H9 (cell line): ENCODE measurements around the gene TSSK2. TPM values are rescaled to one million over a fixed set of nuclear protein-coding genes. Genes with fewer than 3 reads are reported as not detected.

Source experiments
- DNase-seq: peaks from one replicate; pipeline ENCODE4 v3.0.0-alpha.2; 2017
- H2AFZ ChIP-seq: one replicate; pipeline ENCODE4 v1.6.1; 2013; ENCODE audit warnings: mild to moderate bottlenecking, low read length, control low read depth, moderate library complexity
- H2AK5ac ChIP-seq: 2 replicates; pipeline ENCODE4 v1.6.1; 2013; ENCODE audit warnings: low read length, control low read depth, mixed read lengths; ENCODE audit not compliant: insufficient read length
- H2BK120ac ChIP-seq: one replicate; pipeline ENCODE4 v1.6.1; 2013; ENCODE audit warnings: low read depth, mild to moderate bottlenecking, low read length, control low read depth, inconsistent platforms; ENCODE audit not compliant: poor library complexity, severe bottlenecking
- H2BK12ac ChIP-seq: 2 replicates; pipeline ENCODE4 v1.6.1; 2013; ENCODE audit warnings: low read length, control low read depth, mixed read lengths, low read depth; ENCODE audit not compliant: insufficient read length
- H2BK15ac ChIP-seq: 2 replicates; pipeline ENCODE4 v1.6.1; 2013; ENCODE audit warnings: low read depth, low read length, control low read depth
- H2BK20ac ChIP-seq: one replicate; pipeline ENCODE4 v1.6.1; 2013; ENCODE audit warnings: low read depth, mild to moderate bottlenecking, low read length, control low read depth, inconsistent platforms; ENCODE audit not compliant: poor library complexity, severe bottlenecking
- H2BK5ac ChIP-seq: 2 replicates; pipeline ENCODE4 v1.6.1; 2013; ENCODE audit warnings: low read length, control low read depth, mixed read lengths; ENCODE audit not compliant: insufficient read length
- H3K14ac ChIP-seq: 2 replicates; pipeline ENCODE4 v1.6.1; 2013; ENCODE audit warnings: low read length, control low read depth; ENCODE audit not compliant: insufficient read depth
- H3K18ac ChIP-seq: 2 replicates; pipeline ENCODE4 v1.6.1; 2013; ENCODE audit warnings: low read depth, mild to moderate bottlenecking, mixed read lengths, low read length, control low read depth; ENCODE audit not compliant: insufficient read length
- H3K23ac ChIP-seq: 2 replicates; pipeline ENCODE4 v1.6.1; 2013; ENCODE audit warnings: low read length, control low read depth, mixed read lengths, low read depth; ENCODE audit not compliant: insufficient read length
- H3K23me2 ChIP-seq: 2 replicates; pipeline ENCODE4 v1.6.1; 2013; ENCODE audit warnings: low read depth, mild to moderate bottlenecking, mixed read lengths, low read length, control low read depth; ENCODE audit not compliant: insufficient read length, poor library complexity, severe bottlenecking
- H3K27ac ChIP-seq: 2 replicates; pipeline ENCODE4 v1.5.1; 2013; ENCODE audit warnings: low read length, control low read depth, mixed read lengths, low read depth; ENCODE audit not compliant: insufficient read length
- H3K27me3 ChIP-seq: 2 replicates; pipeline ENCODE4 v1.6.1; 2013; ENCODE audit warnings: low read length, control low read depth, inconsistent platforms; ENCODE audit not compliant: insufficient read depth
- H3K4ac ChIP-seq: 2 replicates; pipeline ENCODE4 v1.6.1; 2013; ENCODE audit warnings: low read depth, mild to moderate bottlenecking, control low read depth, inconsistent platforms, low read length, moderate library complexity
- H3K4me1 ChIP-seq: 2 replicates; pipeline ENCODE4 v1.6.1; 2013; ENCODE audit warnings: low read length, control low read depth, inconsistent platforms; ENCODE audit not compliant: insufficient read depth
- H3K4me2 ChIP-seq: 2 replicates; pipeline ENCODE4 v1.6.1; 2013; ENCODE audit warnings: low read length, control low read depth, mixed read lengths; ENCODE audit not compliant: insufficient read length, insufficient read depth
- H3K56ac ChIP-seq: 2 replicates; pipeline ENCODE4 v1.6.1; 2013; ENCODE audit warnings: low read depth, mild to moderate bottlenecking, mixed read lengths, low read length, control low read depth; ENCODE audit not compliant: insufficient read length
- H3K79me1 ChIP-seq: 2 replicates; pipeline ENCODE4 v1.6.1; 2013; ENCODE audit warnings: low read depth, mild to moderate bottlenecking, moderate library complexity, low read length, control low read depth, inconsistent platforms; ENCODE audit not compliant: insufficient read depth, poor library complexity, severe bottlenecking
- H3K79me2 ChIP-seq: 2 replicates; pipeline ENCODE4 v1.6.1; 2013; ENCODE audit warnings: low read length, control low read depth, inconsistent platforms; ENCODE audit not compliant: insufficient read depth
- H3K9ac ChIP-seq: 2 replicates; pipeline ENCODE4 v1.6.1; 2013; ENCODE audit warnings: low read length, control low read depth, mixed read lengths; ENCODE audit not compliant: insufficient read length; ENCODE audit errors: extremely low read depth
- H3K9me3 ChIP-seq: one replicate; pipeline ENCODE4 v1.6.1; 2013; ENCODE audit warnings: low read depth, low read length, inconsistent platforms; ENCODE audit not compliant: control insufficient read depth
- H3T11ph ChIP-seq: one replicate; pipeline ENCODE4 v1.6.1; 2013; ENCODE audit warnings: mild to moderate bottlenecking, low read length, control low read depth, inconsistent platforms
- H4K20me1 ChIP-seq: one replicate; pipeline ENCODE4 v1.6.1; 2013; ENCODE audit not compliant: control insufficient read depth, insufficient read length, insufficient read depth
- H4K5ac ChIP-seq: 2 replicates; pipeline ENCODE4 v1.6.1; 2013; ENCODE audit warnings: low read depth, mild to moderate bottlenecking, mixed read lengths, low read length, control low read depth; ENCODE audit not compliant: insufficient read length
- H4K8ac ChIP-seq: replicated peaks from 2 replicates; pipeline ENCODE4 v1.6.1; 2013; ENCODE audit warnings: low read length, control low read depth, mixed read lengths, low read depth; ENCODE audit not compliant: insufficient read length
- H4K91ac ChIP-seq: 2 replicates; pipeline ENCODE4 v1.6.1; 2013; ENCODE audit warnings: low read depth, mild to moderate bottlenecking, moderate library complexity, mixed read lengths, low read length, control low read depth; ENCODE audit not compliant: insufficient read length
- H3K27ac Mint-ChIP-seq, 3 experiments: 2 replicates in 2 of 3; 3 replicates in 1 of 3; pipeline ENCODE4 v1.8.0; 2020 to 2021; ENCODE audit warnings: mixed read lengths in 3 of 3, mild to moderate bottlenecking in 1 of 3, moderate library complexity in 1 of 3
- H3K27me3 Mint-ChIP-seq: 2 replicates; pipeline ENCODE4 v1.8.0; 2021; ENCODE audit warnings: low read depth, mild to moderate bottlenecking, moderate library complexity, mixed read lengths
- H3K36me3 Mint-ChIP-seq, 3 experiments: 2 replicates in 2 of 3; 3 replicates in 1 of 3; pipeline ENCODE4 v1.8.0; 2020 to 2021; ENCODE audit warnings: low read depth in 3 of 3, mixed read lengths in 3 of 3; ENCODE audit not compliant: insufficient read depth in 1 of 3
- H3K4me1 Mint-ChIP-seq, 2 experiments: 2 replicates each; pipeline ENCODE4 v1.8.0; 2020; ENCODE audit warnings: mixed read lengths in 2 of 2
- H3K4me3 Mint-ChIP-seq, 2 experiments: 2 replicates in 1 of 2; 3 replicates in 1 of 2; pipeline ENCODE4 v1.8.0; 2020 to 2021; ENCODE audit warnings: mild to moderate bottlenecking in 2 of 2, mixed read lengths in 2 of 2, moderate library complexity in 1 of 2
- H3K9me3 Mint-ChIP-seq, 2 experiments: 2 replicates in 1 of 2; 3 replicates in 1 of 2; pipeline ENCODE4 v1.8.0; 2020; ENCODE audit warnings: mild to moderate bottlenecking in 2 of 2, mixed read lengths in 2 of 2, moderate library complexity in 1 of 2
- WGBS: extraction: QIAGEN DNeasy Blood & Tissue Kit; methylation state at CpG from one replicate; pipeline ENCODE4 v1.1.7; 2013; ENCODE audit warnings: missing lambda C conversion rate, low lambda C conversion rate, mixed read lengths; ENCODE audit not compliant: insufficient read length; ENCODE audit errors: extremely low coverage; 5-methylcytosine and 5-hydroxymethylcytosine counted together
- total RNA-seq: library from RNA; stranded (reverse); gene quantifications from 2 replicates; pipeline ENCODE4 v1.2.1, GENCODE V29; 2021
- TF ChIP-seq, protein P1 (sequence below): fragments of 200-600 bp; sonication (generic); conservative IDR thresholded peaks from 3 replicates; pipeline ENCODE4 v1.8.0; 2021; ENCODE audit warnings: antibody characterized with exemption, mild to moderate bottlenecking

Gene TSSK2
- total RNA-seq, 1 experiment from 2014 or later: not detected

DNA sequence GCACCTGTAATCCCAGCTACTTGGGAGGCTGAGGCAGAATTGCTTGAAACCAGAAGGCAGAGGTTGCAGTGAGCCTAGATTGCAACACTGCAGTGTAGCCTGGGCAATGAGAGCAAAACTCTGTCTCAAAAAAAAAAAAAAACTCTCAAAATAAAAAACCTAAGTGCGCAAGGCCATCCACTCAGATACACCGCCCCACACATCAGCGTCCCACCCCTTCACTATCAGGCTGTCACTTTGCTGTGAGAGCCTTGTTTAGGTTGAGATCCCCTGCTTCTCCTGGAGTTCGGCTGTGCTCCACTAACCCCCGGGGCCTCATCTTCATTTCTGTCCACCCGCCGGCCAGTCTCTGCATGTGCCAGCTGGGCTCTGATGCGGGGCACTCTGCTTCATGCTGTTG, 35.3 kb downstream of the TSSK2 start:
- H2BK5ac ChIP-seq: no peak overlapping the region
- no CpG with 5 or more reads among the region's 8 CpGs for WGBS
- no peak overlapping the region for H4K91ac ChIP-seq
- Mint-ChIP-seq H3K9me3 (no peaks in the 10 kb centered on the region), H3K27me3 (peaks cover 86% of the 10 kb centered on the region), H3K27ac (no peak overlapping the region), H3K36me3 (no peaks in the 10 kb centered on the region), H3K4me1 (peaks cover 11 to 22% of the 10 kb centered on the region in 2 experiments), H3K4me3 (no peak overlapping the region)
- no peak overlapping the region for H3K56ac ChIP-seq
- no peak overlapping the region for H4K8ac ChIP-seq
- no peak overlapping the region for H3K18ac ChIP-seq
- H3T11ph ChIP-seq: no peak overlapping the region
- no peaks in the 10 kb centered on the region for H3K79me2 ChIP-seq
- no peak overlapping the region for H2AFZ ChIP-seq
- no peak overlapping the region for H3K23ac ChIP-seq
- no peak for DNase-seq
- H2AK5ac ChIP-seq: no peak overlapping the region
- H4K20me1 ChIP-seq: no peaks in the 10 kb centered on the region
- H3K9me3 ChIP-seq: no peaks in the 10 kb centered on the region
- H3K4me1 ChIP-seq: no peaks in the 10 kb centered on the region; the same call in 1 of the 2 replicates
- no peak overlapping the region for H2BK15ac ChIP-seq
- no peak overlapping the region for H3K4ac ChIP-seq
- no peak overlapping the region for H2BK20ac ChIP-seq
- H2BK12ac ChIP-seq: no peak overlapping the region
- peaks cover 7% of the 10 kb centered on the region for H3K23me2 ChIP-seq
- no peak overlapping the region for H3K9ac ChIP-seq
- H3K27ac ChIP-seq: no peak overlapping the region
- no peak overlapping the region for H2BK120ac ChIP-seq
- H3K79me1 ChIP-seq: no peaks in the 10 kb centered on the region
- peaks cover 4% of the 10 kb centered on the region; the same call in 1 of the 2 replicates for H3K27me3 ChIP-seq
- no peak overlapping the region for H3K14ac ChIP-seq
- TF ChIP-seq, protein P1, sequence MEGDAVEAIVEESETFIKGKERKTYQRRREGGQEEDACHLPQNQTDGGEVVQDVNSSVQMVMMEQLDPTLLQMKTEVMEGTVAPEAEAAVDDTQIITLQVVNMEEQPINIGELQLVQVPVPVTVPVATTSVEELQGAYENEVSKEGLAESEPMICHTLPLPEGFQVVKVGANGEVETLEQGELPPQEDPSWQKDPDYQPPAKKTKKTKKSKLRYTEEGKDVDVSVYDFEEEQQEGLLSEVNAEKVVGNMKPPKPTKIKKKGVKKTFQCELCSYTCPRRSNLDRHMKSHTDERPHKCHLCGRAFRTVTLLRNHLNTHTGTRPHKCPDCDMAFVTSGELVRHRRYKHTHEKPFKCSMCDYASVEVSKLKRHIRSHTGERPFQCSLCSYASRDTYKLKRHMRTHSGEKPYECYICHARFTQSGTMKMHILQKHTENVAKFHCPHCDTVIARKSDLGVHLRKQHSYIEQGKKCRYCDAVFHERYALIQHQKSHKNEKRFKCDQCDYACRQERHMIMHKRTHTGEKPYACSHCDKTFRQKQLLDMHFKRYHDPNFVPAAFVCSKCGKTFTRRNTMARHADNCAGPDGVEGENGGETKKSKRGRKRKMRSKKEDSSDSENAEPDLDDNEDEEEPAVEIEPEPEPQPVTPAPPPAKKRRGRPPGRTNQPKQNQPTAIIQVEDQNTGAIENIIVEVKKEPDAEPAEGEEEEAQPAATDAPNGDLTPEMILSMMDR: no peak
- no peak overlapping the region for H4K5ac ChIP-seq
- no peak overlapping the region for H3K4me2 ChIP-seq
